ENCODE measurements around the gene ZNF628. TPM values are rescaled to one million over a fixed set of nuclear protein-coding genes. Genes with fewer than 3 reads are reported as not detected.
"Not testable (repeated sequence)": the region's sequence is repeated elsewhere in the genome, so short reads cannot be mapped to it uniquely, and the experiment has no call there.

The ZNF628 gene
- total RNA-seq, 1 donor = 3.5 TPM

DNA sequence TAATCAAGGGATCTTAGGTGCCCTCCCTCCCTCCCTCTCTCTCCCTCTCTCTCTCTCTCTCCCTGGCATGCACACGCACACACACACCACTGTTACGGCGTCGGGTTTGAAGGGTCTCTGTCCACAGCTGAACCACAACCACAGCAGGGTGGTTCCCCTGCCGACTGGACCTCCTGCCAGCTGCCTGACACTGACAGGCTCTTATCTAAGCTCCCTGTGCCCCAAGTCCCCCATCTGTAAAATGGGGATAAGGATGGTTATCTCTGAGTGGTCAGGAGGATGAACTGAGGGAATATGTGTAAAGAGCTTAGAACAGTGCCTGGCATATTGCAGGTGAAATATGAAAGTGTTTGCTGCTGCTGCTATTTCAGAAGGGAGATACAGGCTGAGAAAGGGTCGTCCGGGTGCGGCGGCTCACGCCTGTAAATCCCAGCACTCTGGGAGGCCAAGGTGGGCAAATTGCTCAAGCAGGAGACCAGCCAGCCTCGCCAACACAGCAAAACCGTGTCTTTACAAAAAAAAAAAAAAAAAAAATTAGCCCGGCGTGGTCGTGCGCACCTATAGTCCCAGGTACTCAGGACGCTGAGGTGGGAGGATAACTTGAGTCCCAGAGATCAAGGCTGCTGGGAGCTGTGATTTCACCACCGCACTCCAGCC lies 32.5 kb upstream of the ZNF628 start:
- H3K4me3 ChIP-seq (ENCODE audit: low read length) = no peak overlapping the region
- no peaks in the 10 kb centered on the region for H3K9me3 ChIP-seq (ENCODE audit: low read depth, low read length)
- peaks cover 20% of the 10 kb centered on the region for H3K4me1 ChIP-seq (ENCODE audit: insufficient read depth, low read length)
- peaks cover 48% of the 10 kb centered on the region for H3K27me3 ChIP-seq (ENCODE audit: insufficient read depth, low read length)

DNA sequence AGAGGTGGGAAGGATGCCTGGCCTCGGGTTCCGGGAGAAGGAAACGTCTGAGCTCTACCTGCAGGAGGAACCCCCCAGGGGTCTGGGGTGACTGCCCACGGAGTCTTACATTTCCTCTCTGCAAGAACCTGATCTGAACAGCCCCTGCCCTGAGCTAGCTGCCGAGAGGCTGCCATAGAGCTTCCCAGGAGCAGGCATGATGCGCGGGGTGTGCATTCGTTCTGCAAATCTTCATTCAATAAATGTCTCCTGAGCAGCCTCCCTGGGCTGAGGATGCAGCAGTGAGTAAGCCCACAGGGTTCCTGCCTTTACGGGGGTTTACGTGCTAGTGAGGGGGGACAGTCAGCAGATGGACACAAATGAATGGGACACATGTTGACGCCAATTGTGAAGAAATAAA lies 31.8 kb upstream of the ZNF628 start:
- H3K4me1 ChIP-seq (ENCODE audit: insufficient read depth, low read length) = peaks cover 20% of the 10 kb centered on the region
- no peak overlapping the region for H3K4me3 ChIP-seq (ENCODE audit: low read length)
- no peaks in the 10 kb centered on the region for H3K9me3 ChIP-seq (ENCODE audit: low read depth, low read length)
- H3K27me3 ChIP-seq (ENCODE audit: insufficient read depth, low read length) = peaks cover 48% of the 10 kb centered on the region

DNA sequence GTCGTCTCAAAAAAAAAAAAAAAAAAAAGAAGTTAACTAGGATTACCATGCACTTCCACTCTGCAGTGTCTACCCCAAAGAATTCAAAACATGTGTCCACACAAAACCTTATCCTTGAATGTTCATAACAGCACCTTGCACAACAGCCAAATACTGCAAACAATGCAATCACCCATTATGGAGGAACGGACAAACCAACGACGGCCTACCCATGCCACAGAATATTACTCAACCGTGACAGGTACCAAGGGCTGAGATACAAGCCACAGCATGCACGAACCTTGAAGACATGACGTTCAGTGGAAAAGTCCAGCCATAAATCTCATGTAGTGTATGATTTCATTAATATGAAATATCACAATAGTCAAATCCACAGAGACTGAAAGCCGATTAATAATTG lies 30.4 kb upstream of the ZNF628 start:
- Histone ChIP-seq H3K4me3 (ENCODE audit: low read length) (no peak overlapping the region), H3K9me3 (ENCODE audit: low read depth, low read length) (no peaks in the 10 kb centered on the region), H3K4me1 (ENCODE audit: insufficient read depth, low read length) (peaks cover 10% of the 10 kb centered on the region), H3K27me3 (ENCODE audit: insufficient read depth, low read length) (peaks cover 41% of the 10 kb centered on the region)

DNA sequence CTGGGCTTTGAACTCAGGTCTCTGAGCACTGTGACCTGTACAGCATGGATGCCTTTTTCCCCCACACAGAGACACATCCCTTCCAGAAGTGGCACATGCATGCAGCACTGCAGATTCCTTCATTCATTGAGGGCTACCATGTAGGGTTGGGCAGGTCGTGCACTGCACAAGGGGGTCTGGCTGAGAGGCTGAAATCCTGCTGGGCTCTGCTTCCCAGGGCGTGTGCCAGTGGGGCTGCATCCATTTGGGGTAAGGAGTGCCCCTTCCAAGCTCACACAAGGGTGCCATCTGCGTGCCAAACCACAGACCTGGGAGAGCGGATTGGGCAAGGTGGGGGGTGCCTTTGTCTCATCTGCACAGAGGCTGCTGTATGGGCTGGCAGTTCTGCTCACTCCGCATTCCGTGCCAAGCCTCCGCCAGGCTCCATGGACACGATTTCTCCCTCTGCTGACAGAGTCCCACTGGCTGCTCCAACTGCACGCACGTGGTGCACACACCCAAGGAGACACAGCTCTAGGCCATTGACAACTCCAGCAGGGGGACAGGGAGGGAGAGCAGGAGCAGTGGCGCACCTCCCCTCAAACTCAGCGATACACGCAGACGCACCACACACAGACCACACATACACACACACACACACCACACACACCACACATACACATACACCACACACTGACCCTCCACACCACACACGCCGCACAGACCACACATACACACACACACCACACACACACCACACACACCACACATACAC lies 28.8 kb upstream of the ZNF628 start:
- Histone ChIP-seq H3K4me3 (ENCODE audit: low read length) (no peak overlapping the region), H3K9me3 (ENCODE audit: low read depth, low read length) (no peaks in the 10 kb centered on the region), H3K27me3 (ENCODE audit: insufficient read depth, low read length) (peaks cover 37% of the 10 kb centered on the region), H3K4me1 (ENCODE audit: insufficient read depth, low read length) (peaks cover 5% of the 10 kb centered on the region)

DNA sequence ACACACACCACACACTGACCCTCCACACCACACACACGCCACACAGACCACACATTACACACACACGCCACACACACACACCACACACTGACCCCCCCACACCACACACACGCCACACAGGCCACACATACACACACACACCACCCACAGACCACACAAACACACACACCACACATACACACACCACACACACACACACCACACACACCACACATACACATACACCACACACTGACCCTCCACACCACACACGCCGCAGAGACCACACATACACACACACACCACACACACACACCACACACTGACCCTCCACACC lies 28.3 kb upstream of the ZNF628 start:
- H3K27me3 ChIP-seq (ENCODE audit: insufficient read depth, low read length) = peaks cover 37% of the 10 kb centered on the region
- H3K4me1 ChIP-seq (ENCODE audit: insufficient read depth, low read length); H3K4me3 ChIP-seq (ENCODE audit: low read length); H3K9me3 ChIP-seq (ENCODE audit: low read depth, low read length): not testable (repeated sequence)

DNA sequence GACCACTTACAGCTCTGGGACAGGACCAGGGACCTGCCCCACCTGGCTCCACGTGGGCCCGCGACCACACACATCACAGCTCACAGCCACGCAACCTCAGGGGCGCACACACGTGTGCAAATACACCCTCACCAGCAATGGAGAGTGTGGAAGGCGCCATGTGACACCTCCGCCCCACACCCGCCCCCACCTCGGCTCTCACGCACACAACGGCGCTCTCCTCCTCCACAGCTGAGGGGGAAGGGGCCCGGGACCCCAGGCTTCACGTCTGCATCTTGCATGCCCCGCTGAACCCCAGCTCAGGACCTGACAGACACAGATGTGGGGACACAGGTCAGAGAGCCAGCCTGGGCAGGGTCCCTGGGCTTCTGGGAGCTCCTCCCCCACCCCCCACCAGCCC lies 26.9 kb upstream of the ZNF628 start:
- H3K27me3 ChIP-seq (ENCODE audit: insufficient read depth, low read length) = peaks cover 26% of the 10 kb centered on the region

DNA sequence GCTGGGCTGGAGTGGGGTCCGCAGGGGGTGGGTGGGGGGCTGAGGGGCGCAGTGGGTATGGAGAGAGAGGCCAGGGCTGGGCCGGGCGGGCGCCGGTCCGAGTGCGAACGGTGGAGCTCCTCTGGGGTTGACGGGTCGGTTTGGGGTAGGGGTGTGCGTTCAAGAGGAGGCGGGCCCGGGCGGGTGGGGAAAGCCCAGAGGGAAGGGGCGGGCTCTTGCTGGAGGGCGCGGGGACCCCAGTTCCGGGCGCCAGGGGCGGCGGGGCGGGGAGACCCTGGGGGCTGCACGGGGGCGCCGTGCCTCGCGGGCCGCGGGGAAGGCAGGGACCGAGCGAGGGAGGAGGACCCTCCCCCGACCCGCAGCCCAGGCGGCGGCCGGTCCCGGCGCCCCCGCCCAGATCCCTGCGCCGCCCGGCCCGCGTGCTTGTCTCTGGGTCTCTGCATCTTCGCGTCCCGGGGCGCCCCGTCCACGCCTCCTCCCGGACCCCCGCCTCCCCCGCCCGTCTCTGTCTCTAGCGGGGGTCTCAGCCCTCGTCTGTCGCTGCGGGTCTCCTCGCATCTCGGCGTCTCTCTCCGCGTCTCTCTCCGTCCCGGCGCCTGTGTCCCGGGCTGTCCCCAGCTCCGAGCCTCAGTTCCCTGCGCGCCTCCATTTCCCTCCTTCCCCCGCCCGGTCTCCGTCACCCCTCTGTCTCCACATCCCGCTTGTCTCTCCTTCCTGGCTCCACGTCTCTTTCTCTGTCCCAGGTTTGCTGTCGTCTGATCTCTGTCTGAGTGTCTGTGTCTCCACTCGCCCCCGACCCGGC lies 25.1 kb upstream of the ZNF628 start:
- peaks cover 18% of the 10 kb centered on the region for H3K27me3 ChIP-seq (ENCODE audit: insufficient read depth, low read length)

More for the DNA sequence above, 26.9 kb upstream of the ZNF628 start:
- no peak overlapping the region for H3K4me3 ChIP-seq (ENCODE audit: low read length)
- no peaks in the 10 kb centered on the region for H3K9me3 ChIP-seq (ENCODE audit: low read depth, low read length)
- peaks cover 5% of the 10 kb centered on the region for H3K4me1 ChIP-seq (ENCODE audit: insufficient read depth, low read length)

DNA sequence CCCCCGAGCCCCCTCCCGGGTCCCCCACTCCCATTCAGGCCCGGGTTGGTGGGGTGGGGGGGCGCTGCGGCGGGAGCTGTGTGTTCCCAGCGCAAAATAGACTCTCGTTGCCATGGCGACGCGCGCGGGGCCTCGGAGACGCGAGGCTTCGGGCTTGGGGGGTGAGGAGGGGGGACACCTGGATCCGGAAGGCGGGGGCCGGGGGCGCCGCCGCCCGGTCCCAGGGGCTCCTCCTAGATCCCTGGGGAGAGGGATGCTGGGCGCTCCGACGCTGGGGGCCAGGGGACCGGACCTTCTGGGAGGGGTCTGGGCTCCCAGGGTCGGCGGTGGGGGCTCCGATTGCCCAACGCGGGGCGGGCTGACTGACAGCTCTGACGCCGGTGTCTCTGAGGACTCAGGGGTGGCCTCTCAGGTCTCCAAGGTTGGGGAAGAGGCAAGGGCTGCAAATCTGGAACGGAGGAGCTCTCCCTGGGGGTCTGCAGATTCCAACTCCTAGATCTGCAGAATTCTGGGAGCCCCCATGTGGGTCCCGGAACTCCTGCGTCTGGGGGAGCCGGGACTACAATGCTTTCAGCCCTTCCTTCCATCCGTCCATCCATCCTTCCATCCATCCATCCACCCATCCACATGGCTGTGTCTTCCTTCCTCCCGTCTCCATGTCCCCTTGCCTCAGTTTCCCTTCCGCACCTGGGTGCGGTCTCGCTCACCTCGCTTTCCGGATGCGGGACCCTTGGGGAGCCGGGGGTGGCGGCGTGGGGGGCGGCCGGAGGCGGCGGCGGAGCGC lies 24.3 kb upstream of the ZNF628 start:
- Histone ChIP-seq H3K4me3 (ENCODE audit: low read length) (no peak overlapping the region), H3K9me3 (ENCODE audit: low read depth, low read length) (no peaks in the 10 kb centered on the region), H3K27me3 (ENCODE audit: insufficient read depth, low read length) (peaks cover 18% of the 10 kb centered on the region), H3K4me1 (ENCODE audit: insufficient read depth, low read length) (peaks cover 5% of the 10 kb centered on the region)

More for the DNA sequence above, 25.1 kb upstream of the ZNF628 start:
- Histone ChIP-seq H3K9me3 (ENCODE audit: low read depth, low read length) (no peaks in the 10 kb centered on the region), H3K4me3 (ENCODE audit: low read length) (no peak overlapping the region), H3K4me1 (ENCODE audit: insufficient read depth, low read length) (peaks cover 5% of the 10 kb centered on the region)

DNA sequence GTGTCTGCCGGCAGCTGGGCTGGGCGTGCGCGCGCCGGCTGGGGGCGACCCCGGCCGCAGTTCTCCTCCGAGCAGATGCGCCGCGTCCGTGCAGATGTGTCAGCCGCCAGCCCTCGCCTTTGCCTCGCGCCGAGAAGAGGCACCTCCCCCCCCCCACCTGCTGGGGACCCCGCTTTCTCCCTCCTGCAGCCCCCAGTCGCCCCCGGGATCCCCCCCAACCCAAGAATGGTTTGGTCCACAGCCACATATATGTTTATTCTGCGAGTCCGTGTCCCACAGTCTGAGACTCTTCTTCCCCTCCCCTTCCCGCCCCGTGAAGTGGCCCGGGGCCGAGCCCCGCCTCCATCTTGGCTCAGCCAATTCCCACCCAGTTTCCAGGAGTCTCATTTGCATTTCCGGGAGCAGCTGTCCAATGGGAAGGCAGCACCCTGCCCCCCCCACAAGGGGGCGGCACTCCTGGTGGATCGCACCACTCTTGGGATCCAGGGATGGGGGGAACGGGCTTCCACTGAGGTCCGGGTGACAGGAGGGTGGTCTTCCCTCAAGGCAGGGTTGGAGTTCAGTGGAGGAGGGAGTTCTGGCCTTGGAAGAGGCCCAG lies 23.6 kb upstream of the ZNF628 start:
- no peaks in the 10 kb centered on the region for H3K9me3 ChIP-seq (ENCODE audit: low read depth, low read length)
- peaks cover 18% of the 10 kb centered on the region for H3K27me3 ChIP-seq (ENCODE audit: insufficient read depth, low read length)
- H3K4me1 ChIP-seq (ENCODE audit: insufficient read depth, low read length) = peaks cover 5% of the 10 kb centered on the region
- no peak overlapping the region for H3K4me3 ChIP-seq (ENCODE audit: low read length)

DNA sequence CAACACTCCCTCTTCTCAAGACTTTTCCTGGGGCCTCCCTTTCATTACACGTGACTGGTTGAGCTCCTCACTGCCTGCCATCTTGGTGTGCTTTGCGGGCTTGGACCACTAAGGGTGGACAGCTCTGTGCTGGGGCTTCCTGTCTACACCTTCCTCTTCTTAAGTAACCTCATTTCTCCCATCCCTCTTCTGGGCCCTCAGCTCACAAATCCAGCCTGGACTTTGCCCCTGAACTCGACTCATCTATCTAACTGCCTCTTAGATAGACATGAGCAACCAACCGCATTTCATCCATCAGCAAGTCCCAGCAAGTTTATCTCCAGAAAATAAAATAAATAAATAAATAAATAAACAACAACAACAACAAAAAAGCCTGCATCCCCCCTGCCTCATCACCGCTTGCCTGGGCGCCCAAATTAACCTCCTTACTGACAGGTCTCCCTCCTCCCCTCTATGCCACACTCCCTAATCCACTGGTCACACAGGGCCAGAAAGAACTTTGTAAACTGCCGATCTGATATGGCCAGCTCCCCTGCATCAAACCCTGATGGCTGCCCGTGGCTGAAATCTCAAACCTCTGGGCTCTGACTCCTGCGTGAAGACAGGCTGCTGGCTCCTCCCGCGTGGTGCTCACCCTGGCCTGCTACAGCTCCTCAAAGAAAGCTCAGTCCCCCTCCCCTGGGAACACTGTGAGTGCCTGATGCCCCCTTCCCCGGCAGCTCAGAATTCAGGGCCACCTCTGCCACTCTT lies 22.7 kb upstream of the ZNF628 start:
- Histone ChIP-seq H3K4me1 (ENCODE audit: insufficient read depth, low read length) (peaks cover 5% of the 10 kb centered on the region), H3K9me3 (ENCODE audit: low read depth, low read length) (no peaks in the 10 kb centered on the region), H3K27me3 (ENCODE audit: insufficient read depth, low read length) (peaks cover 18% of the 10 kb centered on the region), H3K4me3 (ENCODE audit: low read length) (no peak overlapping the region)

DNA sequence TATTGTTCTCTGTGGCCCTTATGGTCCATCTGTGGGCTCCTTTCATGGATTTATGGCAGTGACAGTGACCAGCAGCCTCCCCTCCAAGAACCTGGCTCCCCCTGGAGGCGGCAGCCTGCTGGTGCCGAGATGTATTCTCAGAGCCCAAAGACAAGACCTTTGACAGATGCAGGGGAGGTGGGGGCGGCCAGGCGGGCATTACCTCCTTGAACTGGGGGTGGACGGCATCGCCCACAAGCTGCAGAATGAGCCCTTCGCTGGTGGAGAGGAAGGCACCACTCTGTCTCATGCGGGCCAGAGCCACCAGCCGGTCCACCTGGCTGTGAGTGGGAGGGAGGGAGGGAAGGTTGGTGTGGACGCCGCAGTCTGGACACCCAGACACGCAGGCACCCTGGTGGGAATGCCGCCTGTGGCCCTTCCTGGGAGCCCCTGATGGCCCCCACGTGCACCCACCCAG lies 21.6 kb upstream of the ZNF628 start:
- Histone ChIP-seq H3K27me3 (ENCODE audit: insufficient read depth, low read length) (peaks cover 11% of the 10 kb centered on the region), H3K9me3 (ENCODE audit: low read depth, low read length) (no peaks in the 10 kb centered on the region)

DNA sequence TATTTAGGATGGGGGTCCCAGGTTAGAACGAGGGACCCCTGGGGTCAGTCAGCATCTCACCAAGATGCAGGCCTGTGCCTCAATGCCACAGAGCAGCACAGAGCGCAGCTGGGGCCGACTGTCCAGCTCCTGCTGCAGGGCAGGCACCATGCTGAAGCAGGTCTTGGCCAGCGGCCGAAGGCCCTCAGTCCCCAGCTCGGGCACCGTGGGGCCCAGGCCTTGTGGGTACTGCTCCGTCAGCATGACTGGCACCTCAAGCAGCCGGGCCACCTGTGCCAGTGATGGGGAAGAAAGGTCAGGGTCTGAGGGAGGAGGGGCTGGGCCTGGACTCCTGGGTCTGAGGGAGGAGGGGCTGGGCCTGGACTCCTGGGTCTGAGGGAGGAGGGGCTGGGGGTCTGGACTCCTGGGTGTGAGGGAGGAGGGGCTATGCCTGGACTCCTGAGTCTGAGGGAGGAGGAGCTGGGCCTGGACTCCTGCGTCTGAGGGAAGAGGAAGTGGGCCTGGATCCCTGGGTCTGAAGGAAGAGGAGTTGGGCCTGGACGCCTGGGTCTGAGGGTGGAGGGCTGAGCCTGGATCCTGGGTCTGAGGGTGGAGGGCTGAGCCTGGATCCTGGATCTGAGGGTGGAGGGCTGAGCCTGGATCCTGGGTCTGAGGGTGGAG lies 20.7 kb upstream of the ZNF628 start:
- peaks cover 10% of the 10 kb centered on the region for H3K4me1 ChIP-seq (ENCODE audit: insufficient read depth, low read length)
- H3K9me3 ChIP-seq (ENCODE audit: low read depth, low read length) = no peaks in the 10 kb centered on the region
- peaks cover 6% of the 10 kb centered on the region for H3K27me3 ChIP-seq (ENCODE audit: insufficient read depth, low read length)
- H3K4me3 ChIP-seq (ENCODE audit: low read length) = no peak overlapping the region

More for the DNA sequence above, 21.6 kb upstream of the ZNF628 start:
- Histone ChIP-seq H3K4me1 (ENCODE audit: insufficient read depth, low read length) (peaks cover 5% of the 10 kb centered on the region), H3K4me3 (ENCODE audit: low read length) (no peak overlapping the region)

DNA sequence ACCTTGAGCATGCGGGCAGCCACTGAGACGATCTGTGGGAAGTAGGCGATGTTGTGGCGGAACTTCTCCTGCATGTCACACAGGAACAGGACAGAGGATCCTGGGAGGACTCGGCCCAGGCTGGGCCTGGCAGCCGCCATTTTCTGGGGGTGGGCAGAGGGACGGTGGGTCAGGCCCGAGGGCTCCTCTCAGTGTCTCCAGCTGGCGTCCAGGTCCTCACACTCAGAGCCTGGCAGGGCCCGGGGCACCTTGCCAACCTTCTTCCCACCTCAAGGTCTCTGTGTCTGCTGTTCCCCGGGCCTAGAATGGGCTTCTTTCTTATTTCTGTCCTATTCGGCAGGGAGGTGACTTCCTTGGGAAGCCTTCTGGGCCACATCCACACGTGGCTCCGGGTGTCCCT lies 20.1 kb upstream of the ZNF628 start:
- H3K9me3 ChIP-seq (ENCODE audit: low read depth, low read length) = no peaks in the 10 kb centered on the region
- peaks cover 6% of the 10 kb centered on the region for H3K27me3 ChIP-seq (ENCODE audit: insufficient read depth, low read length)
- H3K4me3 ChIP-seq (ENCODE audit: low read length) = no peak overlapping the region
- peaks cover 16% of the 10 kb centered on the region for H3K4me1 ChIP-seq (ENCODE audit: insufficient read depth, low read length)

Measured in mononuclear cell (primary cell).